GM12891 (cell line): Measurements from ENCODE around the gene CLDN19.

ENCODE experiments used
- POLR2A ChIP-seq: IDR thresholded peaks from 2 replicates; pipeline ENCODE4 v1.6.1; 2011; ENCODE audit warnings: low read depth, low read length, control low read depth
- POLR2AphosphoS5 ChIP-seq: IDR thresholded peaks from 2 replicates; pipeline ENCODE4 v1.6.1; 2011; ENCODE audit warnings: low read depth, low read length, control low read depth

DNA sequence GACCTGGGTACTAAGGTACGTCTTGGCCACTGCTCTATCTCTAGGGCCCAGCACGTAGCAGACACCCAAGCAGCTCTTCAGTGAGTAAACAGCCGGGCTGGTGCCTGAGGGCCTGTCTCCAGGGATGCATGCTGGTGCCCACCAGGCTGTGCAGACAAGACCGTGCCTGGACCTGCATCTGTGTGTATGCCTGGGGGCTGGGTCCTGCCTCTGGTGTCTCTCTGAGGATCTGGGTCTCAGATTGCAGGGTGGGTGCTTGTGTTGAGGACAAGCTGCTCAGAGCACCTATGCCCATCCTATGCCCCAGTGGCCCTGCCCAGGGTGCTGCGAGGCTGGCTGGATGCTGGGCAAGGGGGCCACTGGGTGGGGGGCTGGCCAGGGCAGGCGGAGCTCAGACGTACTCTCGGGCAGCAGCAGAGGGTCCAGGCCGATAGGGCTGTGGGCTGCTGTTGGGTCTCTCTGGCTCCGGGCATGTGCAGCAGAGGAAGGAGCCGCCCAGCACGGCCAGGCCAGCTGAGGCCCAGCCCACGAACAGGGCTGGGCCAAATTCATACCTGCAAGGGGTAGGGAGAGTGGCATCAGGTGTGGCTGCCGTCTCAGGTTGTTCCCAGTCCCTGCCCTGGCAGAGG is 4.4 kb downstream of the CLDN19 start:
- TF ChIP-seq POLR2A (no peak), POLR2AphosphoS5 (no peak)
